Activated CD4-positive, alpha-beta T cell treated with anti-CD3 and anti-CD28 coated beads, Interleukin-2, Interleukin-4, amounts not matched to agents 100 ng/mL and 50 ng/mL, durations not matched to agents 16 hours and 8 hours (primary cell): ENCODE data around the gene PPFIA1.

Source experiments
- DNase-seq: peaks from one replicate; pipeline ENCODE4 v3.0.0-alpha.2; 2020; ENCODE audit warnings: low spot score

PPFIA1 gene

GRCh38 chr11:70432065-70432464 lies 161.6 kb downstream of the PPFIA1 start:
- DNase-seq: no peak

GRCh38 chr11:70432580-70432979 lies 162.1 kb downstream of the PPFIA1 start:
- no peak for DNase-seq

GRCh38 chr11:70433038-70433437 lies 162.5 kb downstream of the PPFIA1 start:
- DNase-seq: no peak

- no peak for DNase-seq
Measured at GRCh38 chr11:70433526-70433925, 163.0 kb downstream of the PPFIA1 start.
